Testis (tissue), 2 donors: Measurements from ENCODE around the gene ANXA2.

Source experiments
- CTCF ChIP-seq, 3 experiments: fragments of 450-650 bp in 2 of 3; fragments of 200-600 bp in 1 of 3; sonication (generic) in 1 of 3; IDR thresholded peaks; one replicate each; pipeline ENCODE4 v1.5.1; 2016 to 2019; ENCODE audit warnings: antibody characterized with exemption in 3 of 3, mild to moderate bottlenecking in 2 of 3, moderate library complexity in 1 of 3
- POLR2A ChIP-seq: fragments of 450-650 bp; IDR thresholded peaks from one replicate; pipeline ENCODE4 v1.6.1; 2017; ENCODE audit warnings: antibody characterized with exemption, mild to moderate bottlenecking, moderate library complexity

- TF ChIP-seq CTCF (IDR thresholded peaks at IDR 0.05), result no peak
- TF ChIP-seq POLR2A, result no peak
These were observed 3.2 kb upstream of the ANXA2 start for GRCh38 chr15:60400944-60401343.
